HL-60 (cell line): Measurements from ENCODE around the gene RGPD4.

Source experiments
- DNase-seq, 2 experiments: peaks; one replicate each; pipeline ENCODE4 v3.0.0-alpha.2; 2010 to 2020; ENCODE audit warnings: low read depth in 1 of 2, low spot score in 1 of 2
- H3K27ac ChIP-seq: fragments of 250-450 bp; sonication (Bioruptor Pico); replicated peaks from 2 replicates; pipeline ENCODE4 v1.5.1; 2020; ENCODE audit warnings: mild to moderate bottlenecking, moderate library complexity
- H3K27me3 ChIP-seq: fragments of 250-450 bp; sonication (Bioruptor Pico); 2 replicates; pipeline ENCODE4 v1.5.1; 2021; ENCODE audit warnings: mild to moderate bottlenecking, moderate library complexity; ENCODE audit not compliant: insufficient read depth, poor library complexity, severe bottlenecking
- H3K4me3 ChIP-seq: replicated peaks from 2 replicates; pipeline ENCODE4 v1.5.1; 2011; ENCODE audit warnings: mild to moderate bottlenecking, control low read depth, low read length; ENCODE audit not compliant: insufficient read depth
- CTCF ChIP-seq: IDR thresholded peaks from one replicate; pipeline ENCODE4 v1.5.1; 2011; ENCODE audit warnings: low read length, control low read depth, inconsistent platforms; ENCODE audit not compliant: insufficient read depth
- GABPA ChIP-seq: IDR thresholded peaks from 2 replicates; pipeline ENCODE4 v1.6.1; 2012; ENCODE audit warnings: low read depth
- POLR2AphosphoS5 ChIP-seq: IDR thresholded peaks from 2 replicates; pipeline ENCODE4 v1.6.1; 2012; ENCODE audit warnings: low read depth
- REST ChIP-seq: IDR thresholded peaks from 2 replicates; pipeline ENCODE4 v1.6.1; 2012; ENCODE audit warnings: low read depth; ENCODE audit not compliant: insufficient replicate concordance
- SPI1 ChIP-seq: IDR thresholded peaks from 2 replicates; pipeline ENCODE4 v1.6.1; 2012; ENCODE audit warnings: low read depth, mild to moderate bottlenecking, borderline replicate concordance

Gene RGPD4

GRCh38 chr2:107808959-107809358 is 17.7 kb upstream of the RGPD4 start:
- no peak for DNase-seq
- Histone ChIP-seq H3K27ac (no peak overlapping the region), H3K4me3 (no peak overlapping the region), H3K27me3 (no peaks in the 10 kb centered on the region)
- TF ChIP-seq SPI1, result no peak
- TF ChIP-seq CTCF, result no peak
- TF ChIP-seq POLR2AphosphoS5, result no peak
- no peak for TF ChIP-seq GABPA
- no peak for TF ChIP-seq REST

- DNase-seq, result no peak
- no peaks in the 10 kb centered on the region for H3K27me3 ChIP-seq
- H3K27ac ChIP-seq, result no peak overlapping the region
- TF ChIP-seq POLR2AphosphoS5 (no peak), SPI1 (no peak), GABPA (no peak), CTCF (no peak), REST (no peak)
- H3K4me3 ChIP-seq, result no peak overlapping the region
These were observed 16.9 kb upstream of the RGPD4 start for GRCh38 chr2:107809835-107810234.

GRCh38 chr2:107810734-107811133 is 16.0 kb upstream of the RGPD4 start:
- no peaks in the 10 kb centered on the region for H3K27me3 ChIP-seq
- TF ChIP-seq REST (no peak), POLR2AphosphoS5 (no peak), CTCF (no peak), SPI1 (peak; percentile 54; the same call in 1 of the 2 replicates), GABPA (no peak)
- no peak overlapping the region for H3K4me3 ChIP-seq
- no peak overlapping the region for H3K27ac ChIP-seq
- peak in 1 of 2 experiments; percentile 60 for DNase-seq
